Measurements from ENCODE around the gene PFAS.

PFAS gene

GRCh38 chr17:8288336-8289102 is 39.4 kb downstream of the PFAS start, which contains the start of gene RANGRF:
Gene RANGRF, plus strand, starts transcription at chr17:8288670. Its CDS starts 119 bp downstream, at chr17:8288789.
- Histone ChIP-seq H3K36me3 (ENCODE audit: insufficient read depth, low read length) (no peaks in the 10 kb centered on the region), H4K20me1 (ENCODE audit: insufficient read depth, low read length) (no peaks in the 10 kb centered on the region), H3K4me1 (ENCODE audit: insufficient read depth, low read length, severe bottlenecking) (peaks cover 42% of the 10 kb centered on the region), H3K9ac (ENCODE audit: low read length) (peak within 1 kb of the TSS; percentile 85), H3K79me2 (ENCODE audit: insufficient read depth, low read length) (no peaks in the 10 kb centered on the region), H3K9me3 (ENCODE audit: low read length) (no peaks in the 10 kb centered on the region), H3K4me2 (ENCODE audit: low read length) (peak within 1 kb of the TSS; percentile 83), H3K4me3 (ENCODE audit: low read depth, low read length, poor library complexity, severe bottlenecking) (peak within 1 kb of the TSS; percentile 72), H2AFZ (ENCODE audit: low read length) (peak within 1 kb of the TSS; percentile 22; the same call in 1 of the 2 replicates), H3F3A (ENCODE audit: insufficient read depth, low read length) (no peaks in the 10 kb centered on the region), H3K27ac (ENCODE audit: low read depth, low read length, poor library complexity, severe bottlenecking) (peak within 1 kb of the TSS; percentile 51), H3K27me3 (ENCODE audit: insufficient read depth, low read length) (no peaks in the 10 kb centered on the region), H3K9me2 (ENCODE audit: low read depth, low read length) (no peaks in the 10 kb centered on the region)
- no peak for TF ChIP-seq CTCF (IDR thresholded peaks at IDR 0.05; ENCODE audit: low read length)
- no peak for TF ChIP-seq EZH2 (IDR thresholded peaks at IDR 0.05; ENCODE audit: borderline replicate concordance, low read length)

DNA sequence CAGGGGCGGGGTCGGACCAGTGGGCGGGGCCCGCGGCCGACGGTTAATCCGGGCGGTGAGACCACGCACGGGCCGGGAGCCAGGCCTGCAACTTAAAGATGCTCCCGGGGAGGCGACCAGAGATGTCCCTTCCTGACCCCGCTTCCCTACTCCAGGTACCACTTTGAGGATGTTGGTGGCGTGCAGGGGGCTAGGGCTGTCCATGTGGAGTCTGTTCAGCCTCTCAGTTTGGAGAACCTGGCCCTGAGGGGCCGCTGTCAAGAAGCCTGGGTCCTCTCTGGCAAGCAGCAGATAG is 40.0 kb downstream of the PFAS start:
- Histone ChIP-seq H3K9me3 (ENCODE audit: low read length) (no peaks in the 10 kb centered on the region), H4K20me1 (ENCODE audit: insufficient read depth, low read length) (no peaks in the 10 kb centered on the region), H3K9me2 (ENCODE audit: low read depth, low read length) (no peaks in the 10 kb centered on the region), H3K36me3 (ENCODE audit: insufficient read depth, low read length) (no peaks in the 10 kb centered on the region), H3K4me3 (ENCODE audit: low read depth, low read length, poor library complexity, severe bottlenecking) (peak overlapping the region; percentile 72), H3F3A (ENCODE audit: insufficient read depth, low read length) (no peaks in the 10 kb centered on the region), H3K4me1 (ENCODE audit: insufficient read depth, low read length, severe bottlenecking) (peaks cover 46% of the 10 kb centered on the region), H2AFZ (ENCODE audit: low read length) (no peak overlapping the region), H3K27ac (ENCODE audit: low read depth, low read length, poor library complexity, severe bottlenecking) (peak overlapping the region; percentile 8), H3K27me3 (ENCODE audit: insufficient read depth, low read length) (no peaks in the 10 kb centered on the region), H3K79me2 (ENCODE audit: insufficient read depth, low read length) (no peaks in the 10 kb centered on the region), H3K4me2 (ENCODE audit: low read length) (peak overlapping the region; percentile 83), H3K9ac (ENCODE audit: low read length) (peak overlapping the region; percentile 85)
- TF ChIP-seq CTCF (IDR thresholded peaks at IDR 0.05; ENCODE audit: low read length) (no peak), EZH2 (IDR thresholded peaks at IDR 0.05; ENCODE audit: borderline replicate concordance, low read length) (no peak)

GRCh38 chr17:8290043-8290442 is 41.0 kb downstream of the PFAS start:
- H3K4me1 ChIP-seq (ENCODE audit: insufficient read depth, low read length, severe bottlenecking), result peaks cover 56% of the 10 kb centered on the region
- no peaks in the 10 kb centered on the region for H3K79me2 ChIP-seq (ENCODE audit: insufficient read depth, low read length)
- H3K27me3 ChIP-seq (ENCODE audit: insufficient read depth, low read length), result no peaks in the 10 kb centered on the region
- no peak for TF ChIP-seq EZH2 (IDR thresholded peaks at IDR 0.05; ENCODE audit: borderline replicate concordance, low read length)
- TF ChIP-seq CTCF (IDR thresholded peaks at IDR 0.05; ENCODE audit: low read length), result no peak
- no peak overlapping the region for H2AFZ ChIP-seq (ENCODE audit: low read length)
- no peaks in the 10 kb centered on the region for H3K9me2 ChIP-seq (ENCODE audit: low read depth, low read length)
- H3K27ac ChIP-seq (ENCODE audit: low read depth, low read length, poor library complexity, severe bottlenecking), result no peak overlapping the region
- H3K36me3 ChIP-seq (ENCODE audit: insufficient read depth, low read length), result no peaks in the 10 kb centered on the region
- H3K9ac ChIP-seq (ENCODE audit: low read length), result peak overlapping the region; percentile 85; the same call in 1 of the 2 replicates
- peak overlapping the region; percentile 83 for H3K4me2 ChIP-seq (ENCODE audit: low read length)
- peak overlapping the region; percentile 72 for H3K4me3 ChIP-seq (ENCODE audit: low read depth, low read length, poor library complexity, severe bottlenecking)
- H3F3A ChIP-seq (ENCODE audit: insufficient read depth, low read length), result no peaks in the 10 kb centered on the region
- H3K9me3 ChIP-seq (ENCODE audit: low read length), result no peaks in the 10 kb centered on the region
- H4K20me1 ChIP-seq (ENCODE audit: insufficient read depth, low read length), result no peaks in the 10 kb centered on the region
